CD8-positive, alpha-beta memory T cell (primary cell): Measurements from ENCODE around the gene WRNIP1. TPM values are rescaled to one million over a fixed set of nuclear protein-coding genes. Genes with fewer than 3 reads are reported as not detected.
A peak's percentile ranks its signal among the peaks of the same experiment; 100 is the strongest.

ENCODE experiments used
- CTCF ChIA-PET: fragments of 350-600 bp; sonication (Branson Sonifier 250); formaldehyde crosslinking; loops from one replicate; lab custom pipeline; 2021; ENCODE audit warnings: antibody characterized with exemption; lab: Charles Lee
- POLR2A ChIA-PET: fragments of 350-600 bp; sonication (Branson Sonifier 250); formaldehyde crosslinking; loops from one replicate; lab custom pipeline; 2021; ENCODE audit warnings: antibody characterized with exemption; lab: Charles Lee
- DNase-seq, 5 donors: peaks; one replicate each; pipeline versions ENCODE4 v3.0.0 to v3.0.0-alpha.2; 2020 to 2022; ENCODE audit warnings: mixed read lengths in 1 of 5
- H3K27ac ChIP-seq: one replicate; pipeline ENCODE4 v1.7.0; 2013; ENCODE audit warnings: low read depth, mild to moderate bottlenecking, low read length, moderate library complexity
- H3K27me3 ChIP-seq: 2 replicates; pipeline ENCODE4 v1.7.0; 2013; ENCODE audit warnings: low read length, mild to moderate bottlenecking; ENCODE audit not compliant: insufficient read depth, poor library complexity, severe bottlenecking
- H3K36me3 ChIP-seq: 2 replicates; pipeline ENCODE4 v1.7.0; 2013; ENCODE audit warnings: mild to moderate bottlenecking, low read length, moderate library complexity; ENCODE audit not compliant: insufficient read depth
- H3K4me1 ChIP-seq: 2 replicates; pipeline ENCODE4 v1.7.0; 2013; ENCODE audit warnings: mild to moderate bottlenecking, low read length, moderate library complexity; ENCODE audit not compliant: insufficient read depth
- H3K4me3 ChIP-seq: 2 replicates; pipeline ENCODE4 v1.7.0; 2013; ENCODE audit warnings: mild to moderate bottlenecking, low read length
- H3K9me3 ChIP-seq: 2 replicates; pipeline ENCODE4 v1.7.0; 2013; ENCODE audit warnings: mild to moderate bottlenecking, low read length
- H3K27ac Mint-ChIP-seq, 8 donors: one replicate each; pipeline ENCODE4 v1.8.0; 2020 to 2021; ENCODE audit warnings: mixed read lengths in 8 of 8, mild to moderate bottlenecking in 6 of 8, inconsistent platforms in 3 of 8, moderate library complexity in 3 of 8
- H3K27me3 Mint-ChIP-seq, 2 donors: one replicate each; pipeline ENCODE4 v1.8.0; 2020 to 2021; ENCODE audit warnings: mixed read lengths in 2 of 2, mild to moderate bottlenecking in 1 of 2, moderate library complexity in 1 of 2
- H3K36me3 Mint-ChIP-seq, 3 donors: one replicate each; pipeline ENCODE4 v1.8.0; 2020 to 2021; ENCODE audit warnings: mixed read lengths in 3 of 3, inconsistent platforms in 1 of 3, mild to moderate bottlenecking in 1 of 3
- H3K4me1 Mint-ChIP-seq, 3 donors: one replicate each; pipeline ENCODE4 v1.8.0; 2020 to 2021; ENCODE audit warnings: mixed read lengths in 3 of 3, inconsistent platforms in 1 of 3, mild to moderate bottlenecking in 1 of 3
- H3K4me3 Mint-ChIP-seq, 7 donors: one replicate each; pipeline ENCODE4 v1.8.0; 2020 to 2021; ENCODE audit warnings: mixed read lengths in 7 of 7, mild to moderate bottlenecking in 6 of 7, moderate library complexity in 4 of 7, inconsistent platforms in 2 of 7
- H3K9me3 Mint-ChIP-seq, 5 donors: one replicate each; pipeline ENCODE4 v1.8.0; 2020 to 2022; ENCODE audit warnings: mixed read lengths in 5 of 5, mild to moderate bottlenecking in 3 of 5, moderate library complexity in 2 of 5, inconsistent platforms in 1 of 5
- polyA plus RNA-seq: library from polyadenylated mRNA; unstranded; fragments of 300-500 nt; fragmentation: Illumina TruSeq; gene quantifications from one replicate; pipeline ENCODE4 v1.2.3, GENCODE V29; 2021
- total RNA-seq, 2 experiments: library from RNA; stranded (reverse); gene quantifications; one replicate each; pipeline ENCODE4 v1.2.3, GENCODE V29; 2021

The WRNIP1 gene
- total and polyA plus RNA-seq, 3 experiments from 2014 or later, result 55.8 to 58.7 (median 58.5) TPM

DNA sequence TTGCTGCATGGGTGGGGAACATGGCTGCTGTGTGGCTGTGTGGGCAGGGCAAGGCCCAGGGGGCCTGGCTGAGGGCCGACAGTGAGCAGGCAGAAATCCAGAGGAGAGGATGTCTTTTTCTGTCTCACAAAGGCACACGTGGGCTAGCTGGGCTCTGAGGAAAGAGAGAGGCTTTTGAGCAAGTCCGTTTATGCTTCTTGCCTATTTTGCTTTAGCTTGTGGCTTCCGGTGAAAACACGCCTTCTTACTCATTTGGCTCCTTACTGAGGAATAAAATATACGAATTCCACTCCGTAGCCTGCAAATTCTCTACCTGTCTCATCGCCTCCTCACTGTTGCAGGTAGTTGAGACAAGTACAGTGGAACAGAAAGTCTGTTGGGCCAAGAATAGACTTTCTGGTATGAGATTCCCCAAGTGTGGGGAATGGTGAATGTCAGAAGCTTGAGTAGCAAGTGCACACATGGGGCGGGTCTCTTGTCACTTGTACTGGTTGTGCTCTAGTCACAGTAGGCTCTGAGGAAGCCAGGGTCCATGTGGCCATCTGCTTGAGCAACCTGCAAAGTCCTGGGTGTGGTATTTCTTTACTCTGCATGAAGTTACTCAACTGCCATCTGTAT is 28.4 kb downstream of the WRNIP1 start:
- Histone ChIP-seq H3K4me1 (peaks cover 23% of the 10 kb centered on the region), H3K4me3 (peak overlapping the region; percentile 11), H3K27ac (no peak overlapping the region), H3K27me3 (no peaks in the 10 kb centered on the region), H3K36me3 (no peaks in the 10 kb centered on the region), H3K9me3 (no peaks in the 10 kb centered on the region)
- H3K9me3 Mint-ChIP-seq, result no peaks in the 10 kb centered on the region
- H3K27me3 Mint-ChIP-seq, result no peaks in the 10 kb centered on the region
- peaks cover 0 to 6% (median 3%) of the 10 kb centered on the region in 3 donors for H3K36me3 Mint-ChIP-seq
- peak overlapping the region in 6 of 7 donors; percentile 57 to 78 (median 66) for H3K4me3 Mint-ChIP-seq
- peak overlapping the region; percentile 77 to 93 (median 92) for H3K27ac Mint-ChIP-seq
- CTCF ChIA-PET, result interaction anchor here (0.7 to 0.8 kb wide), 2 partner anchors 52 to 118 kb away, joined by 3 to 4 read pairs; no protein-coding TSS in a partner anchor
- POLR2A ChIA-PET, result interaction anchor here (0.8 to 1.7 kb wide), 2 partner anchors 28 to 48 kb away, joined by 3 to 6 read pairs; partner anchors contain the start of genes SERPINB1 and WRNIP1
- H3K4me1 Mint-ChIP-seq, result peaks cover 31 to 38% (median 36%) of the 10 kb centered on the region in 3 donors
- DNase-seq, result peak in 1 of 5 donors; percentile 3

DNA sequence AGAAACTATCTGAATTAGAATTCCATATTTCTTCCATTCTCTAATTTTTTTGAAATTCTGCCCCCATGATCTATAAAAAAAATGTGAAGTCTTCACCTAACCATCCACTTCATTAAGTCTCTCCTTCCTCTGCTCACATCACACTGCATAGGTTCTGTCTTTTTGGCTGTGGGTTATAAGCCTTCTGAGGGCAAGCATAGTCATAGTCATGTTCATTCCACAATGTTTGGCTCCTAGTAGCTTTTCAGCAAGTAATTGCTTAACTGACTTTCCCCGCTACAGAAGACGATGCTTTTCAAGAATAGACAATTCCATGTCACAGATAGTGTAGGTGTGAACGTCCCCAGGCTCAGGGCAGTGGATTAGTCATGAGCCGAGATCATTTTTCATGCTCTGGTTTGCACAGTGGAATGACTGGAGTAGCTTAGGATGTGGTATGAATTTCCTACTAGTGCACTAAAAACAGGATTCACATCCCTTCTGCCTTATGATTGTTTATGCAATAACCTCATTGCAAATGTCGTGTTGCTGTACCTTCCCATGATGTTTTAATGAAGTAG is 29.1 kb downstream of the WRNIP1 start:
- Mint-ChIP-seq H3K9me3 (no peaks in the 10 kb centered on the region), H3K27ac (peak overlapping the region; percentile 77 to 93 (median 92)), H3K27me3 (no peaks in the 10 kb centered on the region), H3K4me3 (peak overlapping the region in 4 of 7 donors; percentile 57 to 73 (median 64)), H3K36me3 (peaks cover 0 to 4% (median 3%) of the 10 kb centered on the region in 3 donors), H3K4me1 (peaks cover 31 to 38% (median 36%) of the 10 kb centered on the region in 3 donors)
- no peak overlapping the region for H3K27ac ChIP-seq
- ChIA-PET POLR2A (interaction anchor here (1.7 kb wide), 1 partner anchor 48 kb away, joined by 6 read pairs; the partner anchor contains the start of gene SERPINB1), CTCF (no interaction called here)
- no peaks in the 10 kb centered on the region for H3K9me3 ChIP-seq
- H3K36me3 ChIP-seq, result no peaks in the 10 kb centered on the region
- no peak overlapping the region for H3K4me3 ChIP-seq
- peaks cover 23% of the 10 kb centered on the region for H3K4me1 ChIP-seq
- no peak for DNase-seq
- no peaks in the 10 kb centered on the region for H3K27me3 ChIP-seq

DNA sequence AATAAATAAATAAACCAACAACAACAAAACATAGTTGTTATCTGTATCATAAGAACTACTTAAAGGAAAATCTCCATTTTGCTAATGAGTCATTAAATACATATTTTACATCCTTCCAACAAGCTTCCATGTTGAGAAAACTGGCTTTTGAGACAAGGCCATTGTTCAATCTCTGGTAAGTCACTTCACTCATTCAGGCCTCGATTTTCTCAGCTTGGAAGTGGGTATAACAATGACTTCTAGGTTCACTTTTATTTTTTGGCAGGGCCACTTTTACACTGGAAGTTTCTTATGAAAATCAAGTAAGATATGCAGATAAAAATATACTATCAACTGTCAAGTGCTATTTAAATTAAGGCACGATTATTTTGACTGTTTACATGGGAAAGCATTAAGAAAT is 30.0 kb downstream of the WRNIP1 start:
- ChIA-PET CTCF (no interaction called here), POLR2A (no interaction called here)
- no peak overlapping the region for H3K4me3 Mint-ChIP-seq
- Histone ChIP-seq H3K36me3 (no peaks in the 10 kb centered on the region), H3K4me1 (peaks cover 23% of the 10 kb centered on the region), H3K27ac (no peak overlapping the region), H3K4me3 (no peak overlapping the region), H3K9me3 (no peaks in the 10 kb centered on the region), H3K27me3 (no peaks in the 10 kb centered on the region)
- no peaks in the 10 kb centered on the region for H3K9me3 Mint-ChIP-seq
- H3K27me3 Mint-ChIP-seq, result no peaks in the 10 kb centered on the region
- no peak overlapping the region for H3K27ac Mint-ChIP-seq
- peaks cover 39 to 47% (median 45%) of the 10 kb centered on the region in 3 donors for H3K4me1 Mint-ChIP-seq
- H3K36me3 Mint-ChIP-seq, result peaks cover 0 to 5% (median 3%) of the 10 kb centered on the region in 3 donors
- no peak for DNase-seq

DNA sequence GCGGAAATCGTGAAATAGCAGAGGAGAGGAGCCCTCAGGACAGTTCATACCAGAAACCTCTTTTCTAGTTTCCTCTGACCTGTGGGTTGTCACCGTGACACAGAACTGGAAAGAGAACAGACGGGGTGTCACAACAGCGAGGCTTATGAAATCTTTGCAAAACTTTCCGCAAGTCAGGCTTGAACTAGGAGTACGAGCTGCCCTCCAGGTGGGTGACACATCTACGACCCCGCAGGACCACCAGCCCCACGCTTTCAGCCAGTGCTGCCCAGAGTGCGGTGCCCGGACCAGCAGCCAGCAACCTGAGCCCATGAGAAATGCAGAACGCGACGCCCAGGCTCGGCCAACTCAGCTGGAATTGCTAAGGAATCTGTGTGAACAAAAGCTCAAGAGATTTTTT is 30.8 kb downstream of the WRNIP1 start:
- ChIA-PET CTCF (interaction anchor here (0.9 kb wide), 1 partner anchor 16 kb away, joined by 3 read pairs; no protein-coding TSS in a partner anchor), POLR2A (no interaction called here)
- H3K36me3 ChIP-seq, result no peaks in the 10 kb centered on the region
- no peak for DNase-seq
- Mint-ChIP-seq H3K4me1 (peaks cover 36 to 48% (median 45%) of the 10 kb centered on the region in 3 donors), H3K9me3 (no peaks in the 10 kb centered on the region), H3K27ac (peak overlapping the region in 2 of 8 donors; percentile 24 to 61), H3K4me3 (peak overlapping the region in 1 of 7 donors; percentile 56), H3K36me3 (peaks cover 0 to 5% (median 3%) of the 10 kb centered on the region in 3 donors), H3K27me3 (no peaks in the 10 kb centered on the region)
- H3K27me3 ChIP-seq, result no peaks in the 10 kb centered on the region
- H3K9me3 ChIP-seq, result no peaks in the 10 kb centered on the region
- H3K27ac ChIP-seq, result no peak overlapping the region
- H3K4me1 ChIP-seq, result peaks cover 23% of the 10 kb centered on the region
- H3K4me3 ChIP-seq, result no peak overlapping the region

DNA sequence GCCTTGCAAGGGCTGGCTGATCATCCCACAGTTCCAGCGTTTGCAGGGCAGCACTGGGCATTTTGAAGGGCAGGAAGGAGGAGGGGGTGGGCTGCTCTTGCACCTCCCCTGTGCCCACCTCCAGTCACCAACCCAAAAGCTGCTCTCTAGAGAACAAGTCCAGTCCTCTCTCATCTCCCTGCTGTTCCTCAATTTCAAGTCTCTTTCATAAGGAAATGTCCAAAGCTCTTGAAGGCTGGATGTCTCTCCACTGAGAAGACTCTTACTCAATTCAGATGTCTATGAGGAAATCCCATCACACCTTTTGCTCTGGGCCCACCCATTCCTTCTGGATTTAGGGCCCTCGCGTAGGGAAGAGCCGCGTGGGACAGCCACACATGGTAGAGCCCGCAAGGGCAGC is 31.7 kb downstream of the WRNIP1 start:
- CTCF ChIA-PET, result no interaction called here

DNA sequence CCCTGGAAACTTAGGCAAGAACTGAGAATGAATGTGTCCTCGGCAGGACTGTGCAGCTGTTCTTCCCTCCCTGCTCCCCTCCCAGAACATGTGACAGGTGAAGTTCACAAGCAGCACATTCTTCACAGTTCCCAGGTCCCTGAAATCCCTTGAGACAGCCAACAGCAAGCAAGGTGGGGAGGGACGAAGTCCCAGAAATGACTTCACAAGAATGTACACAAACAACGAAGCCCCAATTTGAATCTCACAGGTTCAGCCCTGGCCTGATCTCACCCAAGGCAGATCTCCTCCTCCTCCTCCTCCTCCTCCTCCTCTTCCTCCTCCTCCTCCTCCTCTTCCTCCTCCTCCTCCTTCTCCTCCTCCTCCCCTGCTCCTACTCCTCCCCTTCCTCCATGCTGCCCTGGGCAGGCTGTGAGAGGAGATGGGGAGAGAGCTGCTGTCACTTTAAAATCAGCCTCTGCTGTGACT is 32.4 kb downstream of the WRNIP1 start:
- no peaks in the 10 kb centered on the region for H3K9me3 Mint-ChIP-seq
- Histone ChIP-seq H3K36me3 (no peaks in the 10 kb centered on the region), H3K27me3 (no peaks in the 10 kb centered on the region), H3K9me3 (no peaks in the 10 kb centered on the region), H3K4me3 (no peak overlapping the region), H3K4me1 (peaks cover 14% of the 10 kb centered on the region), H3K27ac (no peak overlapping the region)
- CTCF ChIA-PET, result interaction anchor here (1.4 kb wide), 1 partner anchor 44 kb away, joined by 5 read pairs; the partner anchor contains the start of gene SERPINB1
- H3K4me1 Mint-ChIP-seq, result peaks cover 29 to 35% (median 31%) of the 10 kb centered on the region in 3 donors
- H3K4me3 Mint-ChIP-seq, result no peak overlapping the region
- H3K36me3 Mint-ChIP-seq, result peaks cover 0 to 3% (median 2%) of the 10 kb centered on the region in 3 donors
- no peaks in the 10 kb centered on the region for H3K27me3 Mint-ChIP-seq
- POLR2A ChIA-PET, result no interaction called here
- DNase-seq, result no peak
- peak overlapping the region in 3 of 8 donors; percentile 12 to 73 (median 70) for H3K27ac Mint-ChIP-seq

More for the DNA sequence above, 31.7 kb downstream of the WRNIP1 start:
- POLR2A ChIA-PET, result no interaction called here
- DNase-seq, result no peak
- H3K27ac Mint-ChIP-seq, result peak overlapping the region in 1 of 8 donors; percentile 47
- H3K36me3 Mint-ChIP-seq, result peaks cover 0 to 3% (median 2%) of the 10 kb centered on the region in 3 donors
- no peaks in the 10 kb centered on the region for H3K36me3 ChIP-seq
- no peaks in the 10 kb centered on the region for H3K9me3 ChIP-seq
- peak overlapping the region in 1 of 7 donors; percentile 23 for H3K4me3 Mint-ChIP-seq
- H3K4me1 ChIP-seq, result peaks cover 19% of the 10 kb centered on the region
- no peaks in the 10 kb centered on the region for H3K27me3 Mint-ChIP-seq
- no peaks in the 10 kb centered on the region for H3K27me3 ChIP-seq
- H3K9me3 Mint-ChIP-seq, result no peaks in the 10 kb centered on the region
- no peak overlapping the region for H3K27ac ChIP-seq
- peaks cover 31 to 40% (median 37%) of the 10 kb centered on the region in 3 donors for H3K4me1 Mint-ChIP-seq
- H3K4me3 ChIP-seq, result no peak overlapping the region

DNA sequence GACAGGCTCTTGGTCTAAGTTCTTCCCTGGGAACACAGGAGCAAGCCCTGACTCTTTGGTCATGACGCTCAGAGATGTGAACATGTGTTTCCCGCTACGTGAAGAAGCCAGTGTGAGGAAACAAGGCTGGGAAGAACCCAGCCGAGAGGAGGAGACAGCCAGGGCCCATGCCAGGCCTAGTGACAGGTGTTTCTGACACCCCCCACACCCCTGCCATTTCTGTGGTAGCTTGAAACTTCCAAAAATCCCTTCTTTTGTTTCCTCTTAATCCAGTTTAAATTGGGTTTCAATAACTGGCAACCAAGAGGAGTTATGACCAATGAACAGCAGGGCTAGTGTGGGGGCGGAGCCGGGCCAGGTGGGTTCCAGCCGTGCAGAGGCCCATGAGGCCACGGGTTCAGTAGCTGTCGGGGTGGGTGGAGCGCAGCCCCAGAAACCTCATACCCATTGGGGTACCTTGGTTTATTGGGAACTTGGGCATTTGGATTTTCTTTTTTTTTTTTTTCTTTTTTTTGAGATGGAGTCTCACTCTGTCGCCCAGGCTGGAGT is 33.5 kb downstream of the WRNIP1 start:
- Histone ChIP-seq H3K4me1 (peaks cover 4% of the 10 kb centered on the region), H3K27me3 (no peaks in the 10 kb centered on the region), H3K4me3 (no peak overlapping the region), H3K9me3 (no peaks in the 10 kb centered on the region), H3K36me3 (no peaks in the 10 kb centered on the region), H3K27ac (no peak overlapping the region)
- POLR2A ChIA-PET, result no interaction called here
- CTCF ChIA-PET, result interaction anchor here (0.6 to 1.4 kb wide), 3 partner anchors 9 to 43 kb away, joined by 3 to 5 read pairs (median 3); partner anchors contain the start of gene SERPINB1
- H3K4me3 Mint-ChIP-seq, result no peak overlapping the region
- H3K9me3 Mint-ChIP-seq, result no peaks in the 10 kb centered on the region
- DNase-seq, result no peak
- peaks cover 0 to 3% (median 2%) of the 10 kb centered on the region in 3 donors for H3K36me3 Mint-ChIP-seq
- peaks cover 18 to 24% (median 21%) of the 10 kb centered on the region in 3 donors for H3K4me1 Mint-ChIP-seq
- H3K27me3 Mint-ChIP-seq, result no peaks in the 10 kb centered on the region
- no peak overlapping the region for H3K27ac Mint-ChIP-seq
